ENCODE results near the gene CCN2.

GRCh38 chr6:131967948-131968347, 16.8 kb upstream of the CCN2 start:
- TF ChIP-seq CTCF (conservative IDR thresholded peaks at IDR 0.05), result no peak
- no peak for TF ChIP-seq EZH2 (IDR thresholded peaks at IDR 0.05; ENCODE audit: low read depth)
